Loucy (cell line): ENCODE results near the gene SSUH2.

ENCODE experiments used
- CTCF ChIP-seq: fragments of 200-600 bp; sonication (generic); conservative IDR thresholded peaks from 2 replicates; pipeline ENCODE4 v1.5.1; 2014; ENCODE audit warnings: mild to moderate bottlenecking, antibody characterized with exemption, low read length
- EZH2phosphoT487 ChIP-seq: fragments of 200-600 bp; IDR thresholded peaks from 2 replicates; pipeline ENCODE4 v1.6.1; 2018; ENCODE audit warnings: antibody characterized with exemption, mild to moderate bottlenecking, moderate library complexity, borderline replicate concordance

- TF ChIP-seq CTCF = no peak
- no peak for TF ChIP-seq EZH2phosphoT487
Observed at GRCh38 chr3:8649757-8650156, 5.2 kb upstream of the SSUH2 start.
